Left renal pelvis (tissue), 4 donors: Measurements from ENCODE around the gene CD300A. TPM values are rescaled to one million over a fixed set of nuclear protein-coding genes. Genes with fewer than 3 reads are reported as not detected.
"Not testable (repeated sequence)": the region's sequence is repeated elsewhere in the genome, so short reads cannot be mapped to it uniquely, and the experiment has no call there.

Experiments
- DNase-seq, 4 donors: peaks; one replicate each; pipeline ENCODE4 v3.0.0-alpha.2; 2013; ENCODE audit warnings: low read depth in 4 of 4, low spot score in 3 of 4
- polyA plus RNA-seq, 4 donors: library from polyadenylated mRNA; unstranded; fragments of 120-200 nt; gene quantifications; one replicate each; pipeline ENCODE4 v1.2.1, GENCODE V29; 2013; ENCODE audit not compliant: insufficient read length in 4 of 4

CD300A gene
- polyA plus RNA-seq, 4 donors, result 1.5 to 3.1 (median 1.7) TPM

DNA sequence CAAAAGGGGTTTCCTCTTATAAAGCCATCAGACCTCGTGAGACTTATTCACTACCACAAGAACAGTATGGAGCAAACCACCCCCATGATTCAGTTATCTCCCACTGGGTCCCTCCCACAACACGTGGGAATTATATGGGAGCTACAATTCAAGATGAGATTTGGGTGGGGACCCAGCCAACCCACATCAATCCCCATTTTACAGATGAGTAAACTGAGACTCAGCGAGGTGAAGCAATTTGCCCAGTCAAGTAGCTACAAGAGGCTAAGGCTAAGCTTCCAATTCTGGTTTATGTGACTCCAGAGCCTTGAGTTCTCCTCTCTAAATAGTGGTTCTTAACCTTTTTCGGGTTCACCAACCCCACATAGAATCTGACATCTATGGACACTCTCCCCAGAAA lies 8.8 kb downstream of the CD300A start:
- no peak for DNase-seq

DNA sequence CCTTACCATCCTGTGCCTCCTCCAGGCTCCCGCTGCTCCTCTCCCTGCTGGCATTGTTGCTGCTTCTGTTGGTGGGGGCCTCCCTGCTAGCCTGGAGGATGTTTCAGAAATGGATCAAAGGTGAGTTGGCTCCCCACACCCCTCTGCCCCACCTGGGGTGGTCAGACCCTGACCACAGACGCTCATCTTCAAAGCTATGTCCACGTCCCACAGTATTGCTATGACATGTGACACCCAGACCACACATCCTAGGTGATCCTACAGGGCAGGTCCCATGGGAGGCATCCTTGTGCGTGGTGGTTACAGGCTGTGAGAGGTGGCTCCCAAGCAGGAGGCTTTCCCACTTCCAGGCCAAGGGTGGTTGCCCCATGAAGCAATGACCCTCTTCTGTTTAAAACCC lies 11.0 kb downstream of the CD300A start:
- no peak for DNase-seq

DNA sequence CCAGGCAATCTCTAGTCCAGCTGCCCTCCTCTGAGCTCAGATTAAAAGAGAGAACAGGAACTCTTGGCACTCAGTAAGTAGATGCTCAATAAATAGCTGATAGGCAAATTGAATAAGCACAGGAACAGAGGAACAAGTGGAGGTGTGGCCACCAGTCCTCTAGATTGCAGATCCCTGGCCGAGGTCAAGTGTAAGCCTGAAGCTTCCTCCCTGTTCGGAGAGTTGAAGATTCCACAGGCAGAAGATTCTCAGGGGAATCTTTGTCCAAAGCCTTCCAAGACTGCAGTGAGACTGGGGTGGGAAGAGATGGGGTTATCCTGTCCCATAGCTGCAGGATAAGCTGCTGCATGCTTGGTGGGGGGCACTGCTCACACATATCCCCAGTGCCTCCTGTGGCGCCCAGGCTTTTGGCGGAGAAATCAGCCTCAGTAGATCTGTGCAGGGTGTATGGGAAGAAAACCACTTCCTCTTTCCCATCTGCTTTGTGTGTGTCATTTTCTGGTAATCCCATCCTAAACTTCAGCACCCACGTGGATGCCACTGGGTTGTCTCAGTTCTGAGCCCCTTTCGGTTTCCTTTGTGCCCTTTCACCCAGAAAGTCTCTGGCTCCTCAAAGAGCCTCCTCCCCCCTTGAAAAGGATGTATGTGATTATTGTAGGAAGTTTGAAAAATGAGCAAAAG lies 12.1 kb downstream of the CD300A start:
- no peak for DNase-seq

DNA sequence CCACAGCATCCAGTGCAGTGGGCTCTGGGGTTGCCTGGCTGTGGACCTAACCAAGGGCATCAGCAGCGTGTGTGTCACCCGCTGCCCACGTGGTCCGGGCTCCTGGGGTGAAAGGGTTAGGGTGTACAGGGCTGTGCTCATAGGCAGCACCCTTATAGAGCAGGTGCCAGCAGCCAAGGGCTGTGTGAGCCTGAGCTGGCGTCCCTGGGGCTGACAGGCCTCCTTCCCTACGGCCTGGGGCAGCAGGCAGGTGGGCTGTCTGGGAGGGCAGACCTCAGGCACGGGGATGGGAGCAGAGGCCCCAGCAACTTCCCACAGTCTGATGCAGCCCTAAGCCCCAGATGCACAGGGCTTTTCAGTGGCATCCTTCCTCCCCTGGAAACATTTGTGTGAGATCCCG lies 13.9 kb downstream of the CD300A start:
- DNase-seq, result no peak

DNA sequence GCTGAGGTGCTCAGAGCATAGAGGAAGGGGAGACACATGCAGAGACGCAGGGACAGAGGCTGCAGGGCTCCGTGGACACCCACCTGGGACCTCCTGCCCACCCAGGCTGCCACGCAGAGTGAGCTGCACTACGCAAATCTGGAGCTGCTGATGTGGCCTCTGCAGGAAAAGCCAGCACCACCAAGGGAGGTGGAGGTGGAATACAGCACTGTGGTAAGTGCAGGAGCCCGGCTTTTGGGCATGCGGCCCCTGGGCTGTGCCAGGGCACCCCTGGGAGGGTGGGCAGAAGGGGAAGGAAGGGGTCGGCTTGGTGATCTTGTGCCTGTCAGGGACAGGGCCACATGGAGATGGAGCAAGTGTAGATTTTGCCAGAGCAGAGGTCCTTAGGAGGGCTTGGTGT lies 15.2 kb downstream of the CD300A start:
- no peak for DNase-seq

DNA sequence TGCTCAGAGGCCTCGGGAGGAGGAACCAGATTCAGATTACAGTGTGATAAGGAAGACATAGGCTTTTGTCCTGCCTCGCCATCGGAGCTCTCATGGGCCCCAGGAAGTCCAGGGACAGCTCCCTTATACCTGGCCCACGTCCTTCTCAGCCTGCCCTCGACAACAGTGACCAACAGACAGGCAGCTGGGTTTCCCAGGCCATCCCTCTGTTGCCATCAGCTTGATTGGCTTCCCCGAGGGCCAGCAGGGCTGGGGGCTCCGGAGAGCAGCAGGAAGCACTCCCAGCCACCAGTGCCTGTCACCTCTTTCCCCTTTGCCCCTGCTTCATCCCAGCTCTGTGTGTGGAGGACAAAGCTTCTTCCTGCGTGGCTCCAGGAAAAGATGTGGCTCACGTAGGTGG lies 17.6 kb downstream of the CD300A start:
- DNase-seq, result no peak

DNA sequence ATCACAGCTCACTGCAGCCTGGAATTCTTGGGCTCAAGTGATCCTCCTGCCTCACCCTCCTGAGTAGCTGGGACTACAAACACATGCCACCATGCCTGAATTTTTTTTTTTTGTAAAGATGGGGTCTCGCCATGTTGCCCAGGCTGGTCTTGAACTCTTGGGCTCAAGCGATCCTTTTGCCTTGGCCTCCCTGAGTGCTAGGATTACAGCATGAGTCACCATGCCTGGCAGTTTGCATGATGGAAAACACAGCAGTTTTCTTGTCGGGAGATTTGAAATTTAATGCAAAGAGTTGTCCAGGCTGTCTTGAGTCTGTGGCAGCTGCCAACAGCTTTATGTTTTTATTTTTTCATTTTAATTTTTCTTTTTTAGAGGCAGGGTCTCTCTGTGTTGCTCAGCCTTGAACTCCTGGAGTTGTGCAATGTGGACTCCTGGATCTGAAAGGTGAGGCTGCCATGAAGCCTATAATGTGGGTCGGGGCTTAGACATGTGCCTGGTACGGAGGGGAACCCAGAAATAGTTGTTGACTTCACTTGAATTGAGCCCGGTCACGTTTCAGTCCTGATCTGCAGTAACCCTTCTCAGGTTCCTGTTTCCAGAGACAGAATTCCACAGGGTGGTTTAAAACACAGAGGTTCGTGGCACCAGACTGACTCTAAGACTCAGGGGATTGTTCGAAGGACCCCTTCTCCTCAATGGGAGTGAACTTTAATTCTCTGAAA lies 18.7 kb downstream of the CD300A start:
- no peak for DNase-seq

DNA sequence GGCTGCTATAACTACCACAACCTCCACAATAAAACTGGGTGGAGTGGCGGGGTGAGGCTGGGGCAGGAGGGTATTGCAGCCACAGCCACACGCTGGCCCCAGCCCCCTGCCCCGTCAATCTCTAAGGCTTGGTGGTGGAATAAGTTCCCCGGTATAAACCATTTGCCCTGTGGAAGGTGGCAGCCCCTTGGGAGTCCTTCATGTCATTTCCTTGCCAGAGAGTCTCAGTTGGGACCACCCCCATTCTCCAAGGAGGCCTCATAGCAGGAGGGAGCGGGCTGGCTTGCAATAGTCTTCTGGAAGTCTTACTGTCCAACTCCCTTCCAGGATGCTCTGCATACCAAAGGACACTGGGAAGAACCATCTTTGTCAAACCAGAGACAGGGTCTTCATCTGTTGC lies 19.4 kb downstream of the CD300A start:
- no peak for DNase-seq

DNA sequence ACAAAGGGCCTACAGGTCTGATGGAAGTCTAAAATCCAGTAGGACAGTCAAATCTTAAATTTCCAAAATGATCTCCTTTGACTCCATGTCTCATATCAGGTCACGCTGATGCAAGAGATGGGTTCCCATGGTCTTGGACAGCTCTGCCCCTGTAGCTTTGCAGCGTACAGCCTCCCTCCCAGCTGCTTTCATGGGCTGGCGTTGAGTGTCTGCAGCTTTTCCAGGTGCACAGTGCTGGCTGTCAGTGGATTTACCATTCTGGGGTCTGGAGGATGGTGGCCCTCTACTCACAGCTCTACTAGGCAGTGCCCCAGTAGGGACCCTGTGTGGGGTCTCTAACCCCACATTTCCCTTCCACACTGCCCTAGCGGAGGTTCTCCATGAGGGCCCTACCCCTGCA lies 21.8 kb downstream of the CD300A start:
- not testable (repeated sequence) for DNase-seq

DNA sequence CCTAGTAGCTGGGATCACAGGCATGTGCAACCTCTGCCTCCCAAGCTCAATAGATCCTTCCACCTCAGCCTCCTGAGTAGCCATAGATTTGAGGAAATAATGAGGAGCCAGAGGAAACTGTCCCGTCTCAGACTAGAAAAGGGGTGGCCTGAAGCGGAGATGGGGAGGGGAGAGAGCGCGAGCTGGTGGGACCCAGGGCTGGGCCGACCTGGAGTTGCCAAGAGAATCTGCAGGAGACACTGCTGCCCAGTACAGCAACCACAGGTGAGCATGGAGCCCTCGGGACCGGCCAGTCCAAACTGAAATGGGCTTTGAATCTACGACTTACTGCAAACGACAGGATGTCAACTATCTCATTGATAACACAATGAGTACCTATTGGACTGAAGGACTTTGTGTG lies 24.3 kb downstream of the CD300A start:
- DNase-seq, result no peak

DNA sequence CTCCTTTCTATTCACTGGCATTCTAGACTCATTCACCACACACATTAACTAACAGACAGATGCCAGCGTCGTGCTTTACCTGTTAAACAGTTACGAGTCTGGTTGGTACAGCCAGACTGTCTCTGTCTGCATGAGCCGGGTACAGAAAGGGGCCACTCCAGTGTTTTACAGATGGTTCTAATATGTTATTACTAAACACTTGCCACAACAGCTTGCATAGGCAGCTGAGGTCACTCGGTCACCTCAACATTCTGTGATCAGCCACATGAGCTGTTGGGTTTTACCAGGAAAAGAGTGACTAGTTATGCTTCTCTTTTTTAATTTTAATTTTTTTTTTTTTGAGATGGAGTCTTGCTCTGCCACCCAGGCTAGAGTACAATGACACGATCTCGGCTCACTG lies 25.2 kb downstream of the CD300A start:
- DNase-seq, result no peak

DNA sequence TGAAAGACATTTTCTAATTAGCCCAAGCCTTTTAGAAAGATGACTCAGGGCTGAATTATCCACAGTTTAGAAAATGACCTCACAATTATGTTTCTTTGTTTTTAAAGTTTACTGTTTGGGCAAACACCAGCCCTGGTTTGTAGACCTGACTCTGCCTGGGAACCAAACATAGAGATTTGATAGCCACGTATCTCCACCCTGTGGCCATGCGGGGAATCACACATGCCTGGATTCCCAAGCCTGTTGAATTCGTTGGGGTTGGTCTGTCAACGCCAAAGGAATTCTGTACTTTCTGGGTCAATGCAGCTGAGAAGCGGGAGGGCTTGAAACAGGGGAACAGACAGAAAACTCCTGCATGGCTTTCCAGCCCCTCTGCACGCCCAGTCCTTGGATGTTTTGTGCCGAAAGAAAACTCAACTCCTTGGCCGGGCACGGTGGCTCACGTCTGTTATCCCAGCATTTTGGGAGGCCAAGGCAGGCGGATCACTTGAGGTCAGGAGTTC lies 26.9 kb downstream of the CD300A start:
- DNase-seq, result peak; percentile 24 to 63 (median 54)

DNA sequence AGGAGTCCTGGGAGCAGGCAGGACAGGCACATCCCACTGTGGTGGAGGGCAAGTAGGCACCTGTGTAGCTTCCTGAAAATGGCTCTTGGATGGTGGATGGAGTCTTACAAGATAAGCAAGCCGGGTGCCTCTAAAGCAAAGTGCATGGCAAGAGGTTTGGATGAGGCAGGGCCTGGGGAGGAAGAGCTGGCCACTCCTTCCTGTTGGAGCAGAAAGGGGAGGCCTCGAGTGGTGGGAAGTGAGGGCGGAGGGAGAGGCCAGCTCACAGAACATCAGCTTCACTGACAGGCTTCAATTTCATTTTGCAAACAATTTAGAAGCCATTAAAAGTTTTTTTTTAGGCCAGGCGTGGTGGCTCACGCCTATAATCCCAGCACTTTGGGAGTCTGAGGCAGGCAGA lies 31.0 kb downstream of the CD300A start:
- no peak for DNase-seq

DNA sequence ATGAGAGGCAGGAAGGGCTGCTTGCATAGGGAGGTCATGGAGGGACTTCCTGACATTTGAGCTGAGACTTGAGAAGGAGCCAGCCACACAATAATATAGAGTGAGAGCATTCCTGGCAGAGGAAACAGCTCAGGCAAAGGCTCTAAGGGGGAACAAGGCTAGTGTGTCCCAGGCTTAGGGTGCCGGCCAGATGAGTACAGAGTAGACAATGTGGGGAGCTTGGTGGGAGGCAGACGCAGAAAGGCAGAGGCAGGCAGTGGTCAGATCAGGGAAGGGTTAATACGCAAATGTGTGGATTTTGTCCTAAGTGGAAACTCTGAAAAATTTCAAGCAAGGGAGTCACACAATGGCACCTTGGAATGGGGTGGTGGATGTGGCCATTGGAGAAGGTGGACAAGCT lies 33.6 kb downstream of the CD300A start:
- DNase-seq, result no peak

DNA sequence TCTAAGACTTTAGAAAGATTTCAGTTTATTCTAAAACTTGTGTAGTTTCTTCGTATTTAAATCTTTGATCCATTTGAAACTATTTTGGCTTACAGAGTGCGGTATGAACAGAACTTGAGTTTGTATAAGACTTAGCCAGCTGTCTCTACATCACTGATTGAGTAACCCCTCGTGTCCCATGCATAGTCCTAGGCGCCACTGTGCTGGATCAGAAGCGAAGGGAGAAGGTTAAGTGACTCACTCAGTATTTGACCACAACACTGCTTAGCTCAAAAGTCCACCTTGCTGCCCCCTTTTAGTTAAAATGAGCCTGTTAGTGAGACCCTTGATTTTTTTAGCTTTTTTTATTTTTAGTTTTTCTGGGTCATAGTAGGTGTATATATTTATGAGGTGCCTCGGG lies 36.4 kb downstream of the CD300A start:
- DNase-seq, result no peak

DNA sequence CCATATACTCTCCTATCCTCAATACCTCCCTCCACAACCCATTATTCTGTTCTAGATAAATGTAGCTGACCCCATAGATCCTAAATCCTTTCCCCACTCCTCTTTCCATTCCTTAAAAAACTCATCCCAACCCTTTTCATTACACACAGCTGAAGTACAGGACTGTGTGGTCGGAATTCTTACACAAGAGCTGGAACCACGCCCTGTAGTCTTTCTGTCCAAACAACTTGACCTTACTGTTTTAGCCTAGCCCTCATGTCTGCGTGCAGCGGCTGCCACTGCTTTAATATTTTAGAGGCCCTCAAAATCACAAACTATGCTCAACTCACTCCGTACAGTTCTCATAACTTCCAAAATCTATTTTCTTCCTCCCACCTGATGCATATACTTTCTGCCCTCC lies 37.5 kb downstream of the CD300A start:
- DNase-seq, result not testable (repeated sequence)

DNA sequence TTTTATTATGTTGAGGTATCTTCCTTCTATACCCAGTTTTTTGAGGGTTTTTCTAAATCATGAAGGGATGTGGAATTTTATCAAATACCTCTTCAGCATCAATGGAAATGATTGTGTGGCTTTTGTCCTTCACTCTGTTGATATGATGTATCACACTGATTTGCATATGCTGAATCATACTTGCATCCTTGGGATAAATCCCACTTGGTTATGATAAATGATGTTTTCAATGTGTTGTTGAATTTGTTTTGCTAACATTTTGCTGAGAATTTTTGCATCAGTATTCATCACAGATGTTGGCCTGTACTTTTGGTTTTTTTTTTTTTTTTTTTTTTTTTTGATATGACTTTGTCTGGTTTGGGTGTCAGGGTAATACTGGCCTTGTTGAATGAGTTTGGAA lies 41.7 kb downstream of the CD300A start:
- no peak for DNase-seq

DNA sequence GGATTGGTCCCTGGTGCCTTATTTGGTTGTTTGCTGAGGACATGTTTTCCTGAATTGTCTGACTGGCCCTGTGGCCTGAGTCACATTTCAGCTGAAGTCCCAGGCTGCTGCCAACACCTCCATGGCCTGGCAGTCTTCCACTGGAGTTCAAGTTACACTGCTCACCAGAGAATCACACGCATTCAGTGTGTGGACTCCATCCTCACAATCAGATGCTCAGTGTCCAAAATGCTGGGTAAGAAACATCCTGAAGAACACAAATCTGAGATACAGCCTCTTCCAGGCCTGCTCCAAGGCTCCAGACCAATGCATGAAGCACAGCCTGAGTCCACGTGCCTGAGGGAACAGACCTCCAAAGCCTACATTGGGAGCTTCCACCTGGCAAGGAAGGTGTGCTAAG lies 45.6 kb downstream of the CD300A start:
- no peak for DNase-seq

DNA sequence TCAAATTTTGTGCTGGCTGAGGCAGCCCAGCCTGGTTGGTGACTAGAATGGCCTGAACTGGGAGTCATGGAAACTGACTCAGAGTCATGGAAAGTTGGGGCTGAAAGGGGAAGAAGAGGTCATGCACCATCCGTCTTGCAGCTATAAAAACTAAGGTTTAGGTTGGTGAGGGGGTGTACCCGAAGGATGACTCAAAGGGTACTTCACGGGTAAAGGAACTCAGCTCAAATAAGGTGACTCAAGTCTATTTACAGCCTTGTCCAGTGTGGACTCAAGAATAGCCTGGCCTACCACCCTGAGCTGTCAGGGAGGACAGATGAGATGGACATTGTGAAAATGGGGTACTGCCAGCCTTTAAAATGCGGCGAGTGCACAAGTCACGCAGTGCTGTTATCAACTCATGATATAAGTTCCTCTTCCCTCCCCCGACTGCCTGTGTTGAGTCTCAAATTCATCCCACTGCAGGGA lies 46.2 kb downstream of the CD300A start:
- no peak for DNase-seq

DNA sequence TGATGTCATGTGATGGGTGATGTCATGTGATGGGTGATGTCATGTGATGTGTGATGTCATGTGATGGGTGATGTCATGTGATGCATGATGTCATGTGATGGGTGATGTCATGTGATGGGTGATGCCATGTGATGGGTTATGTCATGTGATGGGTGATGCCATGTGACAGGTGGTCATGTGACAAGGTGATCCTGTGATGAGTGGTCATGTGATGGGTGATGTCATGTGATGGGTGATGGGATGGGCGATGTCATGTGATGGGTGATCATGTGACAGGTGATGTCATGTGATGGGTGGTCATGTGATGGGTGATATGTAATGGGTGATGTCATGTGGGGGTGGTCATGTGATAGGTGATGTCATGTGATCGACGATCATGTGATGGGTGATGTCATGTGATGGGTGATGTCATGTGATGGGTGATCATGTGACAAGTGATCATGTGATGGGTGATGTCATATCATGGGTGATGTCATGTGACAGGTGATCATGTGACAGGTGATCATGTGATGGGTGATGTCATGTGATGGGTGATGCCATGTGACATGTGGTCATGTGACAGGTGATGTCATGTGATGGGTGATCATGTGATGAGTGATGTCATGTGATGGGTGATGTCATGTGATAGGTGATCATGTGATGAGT lies 47.7 kb downstream of the CD300A start:
- DNase-seq, result peak in 2 of 4 donors; percentile 18 to 42

DNA sequence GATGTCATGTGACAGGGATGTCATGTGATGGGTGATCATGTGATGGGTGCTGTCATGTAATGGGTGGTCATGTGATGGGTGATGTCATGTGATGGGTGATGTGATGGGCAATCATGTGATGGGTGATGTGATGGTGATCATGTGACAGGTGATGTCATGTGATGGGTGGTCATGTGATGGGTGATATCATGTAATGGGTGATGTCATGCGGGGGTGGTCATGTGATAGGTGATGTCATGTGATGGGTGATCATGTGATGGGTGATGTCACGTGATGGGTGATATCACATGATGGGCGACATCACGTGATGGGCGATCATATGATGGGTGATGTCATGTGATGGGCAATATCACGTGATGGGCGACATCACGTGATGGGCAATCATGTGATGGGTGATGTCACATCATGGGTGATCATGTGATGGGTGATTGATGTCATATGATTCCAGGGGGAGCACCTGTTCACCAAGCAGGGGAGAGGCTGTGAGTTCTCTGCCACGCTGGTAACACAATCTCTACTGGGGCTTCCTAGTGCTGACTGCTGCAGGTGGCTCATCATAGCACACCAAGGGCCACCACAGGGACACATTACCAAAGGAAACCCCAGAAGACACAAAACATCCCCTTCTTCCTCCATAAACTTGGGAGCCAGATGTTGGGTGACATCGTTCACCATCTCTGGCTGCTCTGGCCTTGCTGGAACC lies 48.3 kb downstream of the CD300A start:
- no peak for DNase-seq
